PFSK-1 (cell line): ENCODE data around the gene ID2.

Source experiments
- FOXP2 ChIP-seq: optimal IDR thresholded peaks from 2 replicates; pipeline ENCODE3; 2011; ENCODE audit warnings: borderline replicate concordance, control low read depth, inconsistent platforms; ENCODE audit not compliant: insufficient read depth; ENCODE audit errors: extremely low read length, extremely low read depth
- POLR2AphosphoS5 ChIP-seq: IDR thresholded peaks from 2 replicates; pipeline ENCODE4 v1.6.1; 2012; ENCODE audit warnings: low read depth, mild to moderate bottlenecking, control low read depth, low read length, moderate library complexity
- REST ChIP-seq, 2 experiments: IDR thresholded peaks; 2 replicates each; pipeline versions ENCODE4 v1.6.1 to v1.8.0; 2011 to 2012; ENCODE audit warnings: low read depth in 2 of 2, low read length in 2 of 2, control low read depth in 1 of 2, inconsistent platforms in 1 of 2, mild to moderate bottlenecking in 1 of 2, moderate library complexity in 1 of 2; ENCODE audit not compliant: insufficient read depth in 1 of 2
- SIN3A ChIP-seq: IDR thresholded peaks from 2 replicates; pipeline ENCODE4 v1.6.1; 2012; ENCODE audit warnings: mild to moderate bottlenecking, low read length, moderate library complexity, borderline replicate concordance; ENCODE audit not compliant: insufficient read depth
- TAF1 ChIP-seq: IDR thresholded peaks from 2 replicates; pipeline ENCODE4 v1.6.1; 2012; ENCODE audit warnings: low read length, control low read depth, borderline replicate concordance; ENCODE audit not compliant: insufficient read depth

Gene ID2

GRCh38 chr2:8720741-8721140 lies 38.9 kb downstream of the ID2 start:
- no peak for TF ChIP-seq FOXP2

- TF ChIP-seq POLR2AphosphoS5: no peak
- TF ChIP-seq SIN3A: no peak
- TF ChIP-seq TAF1: no peak
- TF ChIP-seq REST (IDR thresholded peaks at IDR 0.05; ENCODE audit: insufficient read depth in 1 of 2, low read depth in 2 of 2, low read length in 2 of 2): no peak
- no peak for TF ChIP-seq FOXP2
These were observed 39.6 kb downstream of the ID2 start for GRCh38 chr2:8721410-8721809.

GRCh38 chr2:8722986-8723385 lies 41.1 kb downstream of the ID2 start:
- no peak for TF ChIP-seq REST (IDR thresholded peaks at IDR 0.05; ENCODE audit: insufficient read depth in 1 of 2, low read depth in 2 of 2, low read length in 2 of 2)
- TF ChIP-seq TAF1: no peak
- TF ChIP-seq FOXP2: no peak
- TF ChIP-seq POLR2AphosphoS5: no peak
- TF ChIP-seq SIN3A: no peak

- no peak for TF ChIP-seq TAF1
- TF ChIP-seq REST (IDR thresholded peaks at IDR 0.05; ENCODE audit: insufficient read depth in 1 of 2, low read depth in 2 of 2, low read length in 2 of 2): no peak
- TF ChIP-seq POLR2AphosphoS5: no peak
- no peak for TF ChIP-seq FOXP2
- TF ChIP-seq SIN3A: no peak
These were observed 44.0 kb downstream of the ID2 start for GRCh38 chr2:8725838-8726237.

- TF ChIP-seq POLR2AphosphoS5: no peak
- TF ChIP-seq REST (IDR thresholded peaks at IDR 0.05; ENCODE audit: insufficient read depth in 1 of 2, low read depth in 2 of 2, low read length in 2 of 2): no peak
- no peak for TF ChIP-seq TAF1
- TF ChIP-seq SIN3A: no peak
- no peak for TF ChIP-seq FOXP2
These were observed 46.6 kb downstream of the ID2 start for GRCh38 chr2:8728305-8729015.
